ENCODE data around the gene NDUFV1. TPM values are rescaled to one million over a fixed set of nuclear protein-coding genes. Genes with fewer than 3 reads are reported as not detected.
"Not testable (repeated sequence)": the region's sequence is repeated elsewhere in the genome, so short reads cannot be mapped to it uniquely, and the experiment has no call there.

Gene NDUFV1
- total and polyA plus RNA-seq, 5 donors: 375 to 462 (median 431) TPM

GRCh38 chr11:67586568-67587250 is 20.0 kb upstream of the NDUFV1 start:
- H3K4me1 ChIP-seq (ENCODE audit: control insufficient read depth, insufficient read depth, low read length): no peaks in the 10 kb centered on the region
- DNase-seq (no peak), ATAC-seq (no peak)
- intact Hi-C loops (cut with DNase I): no loop called here
- 79% methylated on average over 5 of the region's 5 CpGs for WGBS
- no peak overlapping the region for H3K4me3 ChIP-seq (ENCODE audit: low read length)
- no peaks in the 10 kb centered on the region for H3K9me3 ChIP-seq (ENCODE audit: control insufficient read depth, low read length)
- no peak overlapping the region for H3K27ac ChIP-seq (ENCODE audit: low read length)
- no peaks in the 10 kb centered on the region for H3K27me3 ChIP-seq (ENCODE audit: control insufficient read depth, insufficient read depth)

GRCh38 chr11:67588136-67588503 is 18.6 kb upstream of the NDUFV1 start:
- intact Hi-C loops (cut with DNase I): no loop called here
- H3K4me1 ChIP-seq (ENCODE audit: control insufficient read depth, insufficient read depth, low read length): no peaks in the 10 kb centered on the region
- no peak for ATAC-seq
- DNase-seq: no peak
- no peaks in the 10 kb centered on the region for H3K27me3 ChIP-seq (ENCODE audit: control insufficient read depth, insufficient read depth)
- H3K27ac ChIP-seq (ENCODE audit: low read length): no peak overlapping the region
- H3K4me3 ChIP-seq (ENCODE audit: low read length): no peak overlapping the region
- H3K9me3 ChIP-seq (ENCODE audit: control insufficient read depth, low read length): no peaks in the 10 kb centered on the region
- WGBS: 92% methylated on average over 1 of the region's 1 CpG

- H3K27ac ChIP-seq (ENCODE audit: low read length); H3K9me3 ChIP-seq (ENCODE audit: control insufficient read depth, low read length); H3K4me1 ChIP-seq (ENCODE audit: control insufficient read depth, insufficient read depth, low read length); ATAC-seq; DNase-seq; H3K27me3 ChIP-seq (ENCODE audit: control insufficient read depth, insufficient read depth); H3K4me3 ChIP-seq (ENCODE audit: low read length); intact Hi-C loops (cut with DNase I): not testable (repeated sequence)
- WGBS: 76% methylated on average over 11 of the region's 11 CpGs
These were observed 17.8 kb upstream of the NDUFV1 start for GRCh38 chr11:67588899-67589415.

GRCh38 chr11:67592880-67593564 is 13.7 kb upstream of the NDUFV1 start:
- Histone ChIP-seq H3K4me3 (ENCODE audit: low read length) (no peak overlapping the region), H3K27me3 (ENCODE audit: control insufficient read depth, insufficient read depth) (no peaks in the 10 kb centered on the region), H3K9me3 (ENCODE audit: control insufficient read depth, low read length) (no peaks in the 10 kb centered on the region), H3K27ac (ENCODE audit: low read length) (no peak overlapping the region), H3K4me1 (ENCODE audit: control insufficient read depth, insufficient read depth, low read length) (no peaks in the 10 kb centered on the region)
- 69% methylated on average over 12 of the region's 12 CpGs for WGBS
- no peak for ATAC-seq
- intact Hi-C loops (cut with DNase I): no loop called here
- no peak for DNase-seq

GRCh38 chr11:67593565-67593905 is 13.2 kb upstream of the NDUFV1 start:
- DNase-seq: no peak
- no peak overlapping the region for H3K27ac ChIP-seq (ENCODE audit: low read length)
- H3K9me3 ChIP-seq (ENCODE audit: control insufficient read depth, low read length): no peaks in the 10 kb centered on the region
- no peaks in the 10 kb centered on the region for H3K4me1 ChIP-seq (ENCODE audit: control insufficient read depth, insufficient read depth, low read length)
- intact Hi-C loops (cut with DNase I): no loop called here
- H3K27me3 ChIP-seq (ENCODE audit: control insufficient read depth, insufficient read depth): no peaks in the 10 kb centered on the region
- 71% methylated on average over 3 of the region's 3 CpGs for WGBS
- no peak overlapping the region for H3K4me3 ChIP-seq (ENCODE audit: low read length)
- no peak for ATAC-seq

- Histone ChIP-seq H3K9me3 (ENCODE audit: control insufficient read depth, low read length) (no peaks in the 10 kb centered on the region), H3K4me1 (ENCODE audit: control insufficient read depth, insufficient read depth, low read length) (no peaks in the 10 kb centered on the region), H3K4me3 (ENCODE audit: low read length) (no peak overlapping the region), H3K27me3 (ENCODE audit: control insufficient read depth, insufficient read depth) (no peaks in the 10 kb centered on the region), H3K27ac (ENCODE audit: low read length) (no peak overlapping the region)
- intact Hi-C loops (cut with DNase I): no loop called here
- no peak for DNase-seq
- WGBS: 64% methylated on average over 3 of the region's 3 CpGs
- ATAC-seq: no peak
These were observed 12.3 kb upstream of the NDUFV1 start for GRCh38 chr11:67594480-67594879.

GRCh38 chr11:67596753-67597300 is 9.9 kb upstream of the NDUFV1 start:
- Histone ChIP-seq H3K27ac (ENCODE audit: low read length) (no peak overlapping the region), H3K27me3 (ENCODE audit: control insufficient read depth, insufficient read depth) (no peaks in the 10 kb centered on the region), H3K9me3 (ENCODE audit: control insufficient read depth, low read length) (no peaks in the 10 kb centered on the region), H3K4me1 (ENCODE audit: control insufficient read depth, insufficient read depth, low read length) (no peaks in the 10 kb centered on the region), H3K4me3 (ENCODE audit: low read length) (no peak overlapping the region)
- intact Hi-C loops (cut with DNase I): no loop called here
- DNase-seq (no peak), ATAC-seq (no peak)
- 84% methylated on average over 1 of the region's 1 CpG for WGBS

- H3K27ac ChIP-seq (ENCODE audit: low read length); ATAC-seq; H3K27me3 ChIP-seq (ENCODE audit: control insufficient read depth, insufficient read depth); H3K9me3 ChIP-seq (ENCODE audit: control insufficient read depth, low read length); H3K4me3 ChIP-seq (ENCODE audit: low read length); DNase-seq; H3K4me1 ChIP-seq (ENCODE audit: control insufficient read depth, insufficient read depth, low read length); intact Hi-C loops (cut with DNase I): not testable (repeated sequence)
- WGBS: no CpG with 5 or more reads among the region's 3 CpGs
These were observed 9.3 kb upstream of the NDUFV1 start for GRCh38 chr11:67597458-67597857.

- WGBS: 95% methylated on average over 26 of the region's 26 CpGs
- H3K27me3 ChIP-seq (ENCODE audit: control insufficient read depth, insufficient read depth); H3K4me1 ChIP-seq (ENCODE audit: control insufficient read depth, insufficient read depth, low read length); ATAC-seq; H3K9me3 ChIP-seq (ENCODE audit: control insufficient read depth, low read length); intact Hi-C loops (cut with DNase I); H3K4me3 ChIP-seq (ENCODE audit: low read length); H3K27ac ChIP-seq (ENCODE audit: low read length): not testable (repeated sequence)
- peak in 1 of 3 donors; percentile 58 for DNase-seq
These were observed 8.8 kb upstream of the NDUFV1 start for GRCh38 chr11:67597963-67598362.

GRCh38 chr11:67599149-67599548 is 7.6 kb upstream of the NDUFV1 start:
- Histone ChIP-seq H3K4me3 (ENCODE audit: low read length) (no peak overlapping the region), H3K9me3 (ENCODE audit: control insufficient read depth, low read length) (no peaks in the 10 kb centered on the region), H3K27ac (ENCODE audit: low read length) (no peak overlapping the region), H3K27me3 (ENCODE audit: control insufficient read depth, insufficient read depth) (no peaks in the 10 kb centered on the region), H3K4me1 (ENCODE audit: control insufficient read depth, insufficient read depth, low read length) (no peaks in the 10 kb centered on the region)
- WGBS: 83% methylated on average over 1 of the region's 1 CpG
- DNase-seq (no peak), ATAC-seq (no peak)
- intact Hi-C loops (cut with DNase I): no loop called here

- H3K27me3 ChIP-seq (ENCODE audit: control insufficient read depth, insufficient read depth): no peaks in the 10 kb centered on the region
- no peak overlapping the region for H3K4me3 ChIP-seq (ENCODE audit: low read length)
- intact Hi-C loops (cut with DNase I): no loop called here
- no peaks in the 10 kb centered on the region for H3K9me3 ChIP-seq (ENCODE audit: control insufficient read depth, low read length)
- no peak for ATAC-seq
- WGBS: 58% methylated on average over 7 of the region's 7 CpGs
- DNase-seq: no peak
- no peak overlapping the region for H3K27ac ChIP-seq (ENCODE audit: low read length)
- no peaks in the 10 kb centered on the region for H3K4me1 ChIP-seq (ENCODE audit: control insufficient read depth, insufficient read depth, low read length)
These were observed 6.3 kb upstream of the NDUFV1 start for GRCh38 chr11:67600324-67601029.

Data from right cardiac atrium (tissue), 5 donors.